Endothelial cell of umbilical vein (primary cell): ENCODE results near the gene IL32. TPM values are rescaled to one million over a fixed set of nuclear protein-coding genes. Genes with fewer than 3 reads are reported as not detected.

ENCODE experiments used
- BruUV-seq: library from RNA; stranded (reverse); fragments of 400-500 nt; replicated peaks from 2 replicates; lab custom pipeline; 2021; lab: Mats Ljungman, UMichigan
- CTCF ChIA-PET: fragments of 300-600, 350-600 bp; sonication (Branson Sonifier 250); formaldehyde crosslinking; loops from one replicate; lab custom pipeline; 2021; ENCODE audit warnings: antibody characterized with exemption, inconsistent platforms; lab: Charles Lee
- POLR2A ChIA-PET: fragments of 300-600, 350-600 bp; sonication (Branson Sonifier 250); formaldehyde crosslinking; loops from one replicate; lab custom pipeline; 2021; ENCODE audit warnings: antibody characterized with exemption, inconsistent platforms; lab: Charles Lee
- DNase-seq: peaks from one replicate; pipeline ENCODE4 v3.0.0-alpha.2; 2011; ENCODE audit warnings: low read depth, low spot score
- FAIRE-seq: peaks from 2 replicates; lab custom pipeline; 2011; peaks lifted over from hg19 to GRCh38; lab: Jason Lieb, UNC
- H2AFZ ChIP-seq: 2 replicates; pipeline ENCODE4 v1.6.0; 2012; ENCODE audit warnings: low read depth, low read length, control low read depth, inconsistent platforms
- H3K27ac ChIP-seq: 2 replicates; pipeline ENCODE4 v1.5.1; 2011; ENCODE audit warnings: low read depth, mild to moderate bottlenecking, control low read depth, low read length, moderate library complexity; ENCODE audit not compliant: insufficient read depth
- H3K27me3 ChIP-seq, 2 experiments: 2 replicates each; pipeline versions ENCODE4 v1.6.0 to v1.6.1; 2011; ENCODE audit warnings: low read length in 2 of 2, mixed read lengths in 1 of 2; ENCODE audit not compliant: control insufficient read depth in 2 of 2, insufficient read depth in 2 of 2
- H3K36me3 ChIP-seq, 2 experiments: 2 replicates in 1 of 2; 3 replicates in 1 of 2; pipeline ENCODE4 v1.5.1; 2011; ENCODE audit warnings: low read length in 2 of 2, mild to moderate bottlenecking in 1 of 2, moderate library complexity in 1 of 2; ENCODE audit not compliant: control insufficient read depth in 2 of 2, insufficient read depth in 2 of 2; ENCODE audit errors: extremely low read depth in 1 of 2
- H3K4me1 ChIP-seq: 3 replicates; pipeline ENCODE4 v1.5.1; 2011; ENCODE audit warnings: mild to moderate bottlenecking, low read length; ENCODE audit not compliant: control insufficient read depth, insufficient read depth; ENCODE audit errors: extremely low read depth
- H3K4me2 ChIP-seq: 2 replicates; pipeline ENCODE4 v1.6.1; 2011; ENCODE audit warnings: low read length, control low read depth, mixed read lengths; ENCODE audit not compliant: insufficient read depth
- H3K4me3 ChIP-seq, 3 experiments: fragments of 200-600 bp in 1 of 3; sonication (generic), shearing (Covaris generic) in 1 of 3; replicated peaks in 1 of 3; 2 replicates each; pipeline ENCODE4 v1.5.1; 2011 to 2016; ENCODE audit warnings: control low read depth in 3 of 3, low read length in 3 of 3, mild to moderate bottlenecking in 2 of 3, inconsistent platforms in 1 of 3, low read depth in 1 of 3, moderate library complexity in 1 of 3; ENCODE audit not compliant: insufficient read depth in 1 of 3
- H3K79me2 ChIP-seq: 2 replicates; pipeline ENCODE4 v1.6.0; 2012; ENCODE audit warnings: low read length, inconsistent platforms; ENCODE audit not compliant: control insufficient read depth, insufficient read depth
- H3K9ac ChIP-seq: replicated peaks from 2 replicates; pipeline ENCODE3; 2011; ENCODE audit warnings: low read length, control low read depth; ENCODE audit not compliant: insufficient read depth; ENCODE audit errors: extremely low read depth
- H3K9me1 ChIP-seq: replicated peaks from 3 replicates; pipeline ENCODE4 v1.6.0; 2011; ENCODE audit warnings: mild to moderate bottlenecking, low read length; ENCODE audit not compliant: control insufficient read depth, insufficient read depth; ENCODE audit errors: extremely low read depth
- H3K9me3 ChIP-seq: replicated peaks from 2 replicates; pipeline ENCODE4 v1.5.1; 2012; ENCODE audit warnings: low read length, inconsistent platforms; ENCODE audit not compliant: control insufficient read depth, insufficient read depth
- H4K20me1 ChIP-seq: replicated peaks from 2 replicates; pipeline ENCODE3; 2011; ENCODE audit warnings: mild to moderate bottlenecking, low read length; ENCODE audit not compliant: control insufficient read depth, insufficient read depth; ENCODE audit errors: extremely low read depth
- EZH2 ChIP-seq: IDR thresholded peaks from 2 replicates; pipeline ENCODE4 v1.6.1; 2012; ENCODE audit warnings: borderline replicate concordance, low read depth, mild to moderate bottlenecking, moderate library complexity, low read length, inconsistent platforms; ENCODE audit not compliant: severe bottlenecking
- FOS ChIP-seq: IDR thresholded peaks from 2 replicates; pipeline ENCODE4 v1.6.1; 2011; ENCODE audit warnings: mild to moderate bottlenecking, low read length, moderate library complexity, borderline replicate concordance; ENCODE audit not compliant: insufficient read depth
- GATA2 ChIP-seq: IDR thresholded peaks from 2 replicates; pipeline ENCODE4 v1.7.0; 2011; ENCODE audit warnings: low read depth, mild to moderate bottlenecking, moderate library complexity, mixed read lengths, low read length; ENCODE audit not compliant: insufficient read length, insufficient read depth
- JUN ChIP-seq: IDR thresholded peaks from 2 replicates; pipeline ENCODE4 v1.6.1; 2011; ENCODE audit warnings: borderline replicate concordance, low read depth; ENCODE audit not compliant: insufficient read length, insufficient read depth
- MYC ChIP-seq: IDR thresholded peaks from one replicate; pipeline ENCODE4 v1.6.1; 2011; ENCODE audit warnings: mild to moderate bottlenecking, low read depth, low read length
- POLR2A ChIP-seq: IDR thresholded peaks from 2 replicates; pipeline ENCODE4 v1.6.1; 2012; ENCODE audit warnings: low read depth, mild to moderate bottlenecking, control low read depth, low read length
- POLR2AphosphoS5 ChIP-seq: IDR thresholded peaks from 2 replicates; pipeline ENCODE4 v1.6.1; 2012; ENCODE audit warnings: low read depth, mild to moderate bottlenecking, control low read depth, low read length, moderate library complexity; ENCODE audit not compliant: insufficient read depth
- dilution Hi-C: fragments of 300-500 bp; cut with MboI; formaldehyde crosslinking; loops from one replicate; pipeline ENCODE4 v1.15.0; 2019; ENCODE audit warnings: low sequenced_read_pairs; ENCODE audit not compliant: extremely low pct_ligation_motif_present
- intact Hi-C: fragments of 100-400 bp; cut with micrococcal nuclease; formaldehyde crosslinking; loops from one replicate; pipeline ENCODE4 v1.10.0; 2022
- polyA plus RNA-seq, 4 experiments: library from polyadenylated mRNA; depleted of rRNA in 3 of 4; stranded (reverse) in 3 of 4; unstranded in 1 of 4; fragments of >200 nt; gene quantifications; 2 replicates each; pipeline versions ENCODE4 v1.2.1 to v1.2.3, GENCODE V29; 2011 to 2012; ENCODE audit warnings: missing spikeins in 1 of 4
- total RNA-seq: library from RNA; stranded (reverse); gene quantifications from 2 replicates; pipeline ENCODE4 v1.2.3, GENCODE V29; 2021
- TF ChIP-seq, protein P1 (sequence below), 2 donors: IDR thresholded peaks; 1 replicate in 1 of 2; 2 replicates in 1 of 2; pipeline ENCODE4 v1.5.1; 2011; ENCODE audit warnings: low read length in 2 of 2, mild to moderate bottlenecking in 2 of 2, moderate library complexity in 2 of 2, control low read depth in 1 of 2, inconsistent platforms in 1 of 2, low read depth in 1 of 2; ENCODE audit not compliant: insufficient read depth in 1 of 2; ENCODE audit errors: extremely low read depth in 1 of 2
- TF ChIP-seq, protein P2 (sequence below): IDR thresholded peaks from 2 replicates; pipeline ENCODE4 v1.6.1; 2011; ENCODE audit not compliant: insufficient read depth, insufficient read length

Gene IL32
- total and polyA plus RNA-seq, 2 donors (not counting 3 experiments of a cell fraction or from before 2014, with no cell fraction given) = 55.7 to 336 TPM

DNA sequence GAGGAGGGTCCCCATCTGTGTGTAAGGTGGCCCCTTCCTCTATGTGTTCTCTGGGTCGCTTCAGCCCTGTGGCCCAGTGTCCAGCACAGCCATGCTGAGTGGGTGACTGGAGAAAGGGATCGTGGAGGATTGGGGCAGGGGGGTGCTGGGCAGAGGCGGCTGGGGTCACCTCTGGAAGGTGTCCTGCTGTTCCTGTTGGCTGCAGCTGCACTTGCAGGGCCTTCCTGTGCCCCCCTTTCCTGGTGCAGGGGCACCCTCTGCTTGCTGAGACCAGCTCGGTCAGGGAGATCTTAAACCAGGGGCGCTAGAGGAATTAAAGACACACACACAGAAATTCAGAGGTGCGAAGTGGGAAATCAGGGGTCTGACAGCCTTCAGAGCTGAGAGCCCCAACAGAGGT is 11.1 kb downstream of the IL32 start:
- CTCF ChIA-PET = interaction anchor here (1.0 to 2.1 kb wide), 3 partner anchors 17 to 45 kb away, joined by 3 to 7 read pairs (median 5); no protein-coding TSS in a partner anchor
- H3K4me2 ChIP-seq = no peak overlapping the region
- no peaks in the 10 kb centered on the region for H3K9me3 ChIP-seq
- POLR2A ChIA-PET = no interaction called here
- H3K79me2 ChIP-seq = no peaks in the 10 kb centered on the region
- TF ChIP-seq GATA2 = no peak
- TF ChIP-seq, protein P1, sequence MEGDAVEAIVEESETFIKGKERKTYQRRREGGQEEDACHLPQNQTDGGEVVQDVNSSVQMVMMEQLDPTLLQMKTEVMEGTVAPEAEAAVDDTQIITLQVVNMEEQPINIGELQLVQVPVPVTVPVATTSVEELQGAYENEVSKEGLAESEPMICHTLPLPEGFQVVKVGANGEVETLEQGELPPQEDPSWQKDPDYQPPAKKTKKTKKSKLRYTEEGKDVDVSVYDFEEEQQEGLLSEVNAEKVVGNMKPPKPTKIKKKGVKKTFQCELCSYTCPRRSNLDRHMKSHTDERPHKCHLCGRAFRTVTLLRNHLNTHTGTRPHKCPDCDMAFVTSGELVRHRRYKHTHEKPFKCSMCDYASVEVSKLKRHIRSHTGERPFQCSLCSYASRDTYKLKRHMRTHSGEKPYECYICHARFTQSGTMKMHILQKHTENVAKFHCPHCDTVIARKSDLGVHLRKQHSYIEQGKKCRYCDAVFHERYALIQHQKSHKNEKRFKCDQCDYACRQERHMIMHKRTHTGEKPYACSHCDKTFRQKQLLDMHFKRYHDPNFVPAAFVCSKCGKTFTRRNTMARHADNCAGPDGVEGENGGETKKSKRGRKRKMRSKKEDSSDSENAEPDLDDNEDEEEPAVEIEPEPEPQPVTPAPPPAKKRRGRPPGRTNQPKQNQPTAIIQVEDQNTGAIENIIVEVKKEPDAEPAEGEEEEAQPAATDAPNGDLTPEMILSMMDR (IDR thresholded peaks at IDR 0.05; ENCODE audit: extremely low read depth in 1 of 2, insufficient read depth in 1 of 2, low read depth in 1 of 2, low read length in 2 of 2) = no peak
- no peak for TF ChIP-seq POLR2A
- TF ChIP-seq JUN = no peak
- no peak for TF ChIP-seq MYC
- TF ChIP-seq, protein P2, sequence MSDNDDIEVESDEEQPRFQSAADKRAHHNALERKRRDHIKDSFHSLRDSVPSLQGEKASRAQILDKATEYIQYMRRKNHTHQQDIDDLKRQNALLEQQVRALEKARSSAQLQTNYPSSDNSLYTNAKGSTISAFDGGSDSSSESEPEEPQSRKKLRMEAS = no peak
- no peak for TF ChIP-seq FOS
- TF ChIP-seq POLR2AphosphoS5 = no peak
- TF ChIP-seq EZH2 = no peak
- no peaks in the 10 kb centered on the region for H3K4me1 ChIP-seq
- dilution Hi-C loops (no loop called here), intact Hi-C loops (no loop called here)
- no peak for DNase-seq
- H3K27ac ChIP-seq = no peak overlapping the region
- H2AFZ ChIP-seq = no peak overlapping the region
- peaks cover 0 to 2% of the 10 kb centered on the region in 2 experiments for H3K27me3 ChIP-seq
- no TSS peak for BruUV-seq
- no peak overlapping the region for H3K4me3 ChIP-seq
- H4K20me1 ChIP-seq = no peaks in the 10 kb centered on the region
- H3K36me3 ChIP-seq = no peaks in the 10 kb centered on the region
- no peak for FAIRE-seq
- H3K9me1 ChIP-seq = no peaks in the 10 kb centered on the region
- H3K9ac ChIP-seq = no peak overlapping the region
